GM04504 (cell line): ENCODE data around the gene HAAO.

Experiments
- DNase-seq: peaks from one replicate; pipeline ENCODE4 v3.0.0-alpha.2; 2012; ENCODE audit warnings: low read depth

Gene HAAO

DNA sequence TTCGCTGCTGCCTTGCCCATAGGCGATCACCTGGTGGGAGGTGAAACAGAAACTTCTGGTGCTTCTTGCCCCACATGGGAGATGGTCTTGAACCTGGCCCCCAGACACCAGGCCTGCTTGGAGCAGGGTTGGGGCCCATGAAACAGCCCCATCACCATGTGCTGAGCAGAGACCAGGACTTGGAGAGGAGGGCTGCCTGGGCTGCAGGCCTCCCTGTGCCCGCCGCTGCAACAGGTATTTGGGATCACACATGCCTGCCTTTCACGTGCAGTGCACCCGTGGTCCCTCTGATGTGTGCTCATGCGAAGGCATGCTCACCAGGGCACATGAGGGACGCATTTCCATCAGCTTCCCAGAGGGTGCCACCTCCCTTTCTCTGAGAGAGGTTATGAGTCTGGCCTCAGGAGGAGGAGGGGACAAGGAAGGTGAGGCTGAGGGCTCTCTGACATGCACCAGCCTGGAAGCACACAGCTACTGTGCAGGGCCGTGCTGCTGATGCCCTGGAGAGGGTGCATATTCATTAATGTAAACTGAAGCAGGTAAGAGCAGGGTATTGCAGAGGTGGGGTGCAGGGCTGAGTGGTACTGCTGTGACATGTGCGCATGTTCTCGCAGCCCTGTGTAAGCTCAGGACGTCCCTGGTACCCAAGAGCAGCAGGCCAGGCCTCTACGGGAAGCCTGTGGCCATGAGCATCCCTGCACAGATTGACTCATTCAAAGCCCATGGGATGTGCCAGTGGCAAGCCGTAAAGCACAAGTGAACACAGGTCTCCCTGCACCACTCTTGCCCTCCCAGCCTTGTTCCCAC, 24.3 kb downstream of the HAAO start:
- DNase-seq = no peak

DNA sequence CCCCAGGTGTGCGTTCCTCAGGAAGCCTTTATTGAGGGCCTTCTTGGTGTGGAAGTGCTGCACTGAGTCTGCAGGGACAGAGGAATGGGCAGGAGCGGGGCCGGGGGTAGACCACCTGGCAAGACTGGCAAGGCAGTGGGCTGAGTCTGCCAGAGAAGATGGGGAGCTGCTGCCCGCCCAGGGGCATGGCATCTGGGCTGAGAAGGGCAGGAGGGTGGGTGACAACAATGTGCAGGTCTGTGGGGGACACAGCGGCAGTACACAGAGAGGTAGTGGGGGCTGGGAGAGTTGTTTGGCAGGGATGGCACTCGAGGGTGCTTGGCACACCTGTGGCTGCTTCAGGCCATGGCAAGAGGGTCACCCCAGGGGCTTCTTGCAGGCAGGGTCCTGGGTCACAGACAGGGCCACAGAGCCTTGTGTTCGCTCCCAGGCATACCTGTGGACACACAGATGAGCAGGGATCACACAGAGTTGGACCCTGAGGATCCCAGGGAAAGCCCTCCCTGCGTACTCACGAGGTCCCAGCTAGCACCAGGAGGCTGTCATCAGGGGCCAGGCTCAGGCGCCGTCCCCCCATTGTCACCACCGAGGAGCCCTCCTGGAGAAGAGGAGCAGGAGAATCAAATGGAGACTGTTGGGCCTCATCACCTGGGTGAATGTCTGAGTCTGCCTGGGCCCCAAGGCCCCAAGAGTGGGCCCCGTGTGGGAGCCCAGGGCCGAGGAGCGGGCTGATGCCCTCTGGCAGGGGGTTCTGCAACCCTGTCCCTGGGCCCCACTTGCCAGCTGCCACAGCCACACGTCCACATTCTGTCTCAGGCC, 25.1 kb downstream of the HAAO start:
- no peak for DNase-seq

DNA sequence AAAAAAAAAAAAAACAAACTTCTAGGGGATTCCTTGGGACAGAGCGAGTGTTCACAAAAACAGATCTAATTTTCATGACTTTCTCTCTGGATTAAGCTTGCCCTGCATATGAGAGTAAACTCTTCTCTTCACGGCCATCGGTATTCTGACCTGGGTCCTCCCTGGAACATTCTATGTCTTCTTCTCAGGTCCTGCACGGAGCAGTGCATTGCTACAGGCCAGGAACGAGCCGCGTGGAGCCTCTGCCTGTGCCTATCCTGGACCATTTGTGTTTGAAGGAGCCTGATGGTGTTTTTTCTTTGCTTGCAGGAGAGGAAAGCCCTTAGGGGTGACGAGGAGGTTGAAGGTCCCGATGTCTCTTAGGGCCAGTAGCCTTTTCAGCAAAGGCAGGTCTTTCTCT, 26.7 kb downstream of the HAAO start:
- no peak for DNase-seq

DNA sequence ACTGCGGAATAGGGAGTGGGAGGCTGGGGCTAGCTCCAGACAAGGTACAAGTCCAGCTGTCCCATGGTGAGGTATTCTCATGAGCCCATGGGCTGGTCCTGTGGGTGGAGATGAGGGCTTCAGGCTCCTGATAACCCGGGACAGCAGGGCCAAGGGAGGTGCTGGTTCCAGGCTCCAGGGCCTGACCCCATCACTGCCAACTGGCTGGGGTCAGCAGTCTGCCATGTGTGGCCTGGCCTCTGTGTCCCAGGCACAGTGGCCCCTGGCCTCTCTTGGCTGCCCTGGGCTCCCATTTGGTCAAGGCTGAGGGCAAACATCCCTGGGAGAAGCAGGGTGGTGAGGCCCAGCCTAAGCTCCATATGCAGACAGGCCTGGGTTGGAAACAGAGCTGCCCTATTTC, 27.5 kb downstream of the HAAO start:
- DNase-seq = no peak

DNA sequence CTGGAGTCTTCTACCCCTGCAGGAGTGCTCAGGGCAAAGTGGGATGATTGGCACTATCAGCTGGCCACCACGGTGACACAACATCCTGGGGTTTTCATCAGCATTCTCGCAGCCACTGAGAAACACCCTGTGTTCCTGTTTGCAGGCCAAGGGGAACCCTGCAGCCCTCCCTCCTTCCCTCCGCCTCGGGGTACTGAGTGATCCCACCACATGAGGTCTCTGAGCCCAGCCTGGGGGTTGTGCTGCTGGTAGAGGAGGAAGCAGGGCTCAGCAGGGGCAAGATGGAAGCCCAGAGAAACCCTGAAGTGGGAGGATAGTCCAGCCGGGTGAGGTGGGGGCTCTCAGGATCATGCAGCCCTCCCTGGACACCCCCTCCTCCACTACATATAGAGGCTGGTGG, 28.3 kb downstream of the HAAO start, which contains the start of gene OXER1:
OXER1 (minus strand) TSS at position 40 of the 400 bp plus-strand sequence. CDS start 73 bp downstream, outside the sequence.
- no peak for DNase-seq

DNA sequence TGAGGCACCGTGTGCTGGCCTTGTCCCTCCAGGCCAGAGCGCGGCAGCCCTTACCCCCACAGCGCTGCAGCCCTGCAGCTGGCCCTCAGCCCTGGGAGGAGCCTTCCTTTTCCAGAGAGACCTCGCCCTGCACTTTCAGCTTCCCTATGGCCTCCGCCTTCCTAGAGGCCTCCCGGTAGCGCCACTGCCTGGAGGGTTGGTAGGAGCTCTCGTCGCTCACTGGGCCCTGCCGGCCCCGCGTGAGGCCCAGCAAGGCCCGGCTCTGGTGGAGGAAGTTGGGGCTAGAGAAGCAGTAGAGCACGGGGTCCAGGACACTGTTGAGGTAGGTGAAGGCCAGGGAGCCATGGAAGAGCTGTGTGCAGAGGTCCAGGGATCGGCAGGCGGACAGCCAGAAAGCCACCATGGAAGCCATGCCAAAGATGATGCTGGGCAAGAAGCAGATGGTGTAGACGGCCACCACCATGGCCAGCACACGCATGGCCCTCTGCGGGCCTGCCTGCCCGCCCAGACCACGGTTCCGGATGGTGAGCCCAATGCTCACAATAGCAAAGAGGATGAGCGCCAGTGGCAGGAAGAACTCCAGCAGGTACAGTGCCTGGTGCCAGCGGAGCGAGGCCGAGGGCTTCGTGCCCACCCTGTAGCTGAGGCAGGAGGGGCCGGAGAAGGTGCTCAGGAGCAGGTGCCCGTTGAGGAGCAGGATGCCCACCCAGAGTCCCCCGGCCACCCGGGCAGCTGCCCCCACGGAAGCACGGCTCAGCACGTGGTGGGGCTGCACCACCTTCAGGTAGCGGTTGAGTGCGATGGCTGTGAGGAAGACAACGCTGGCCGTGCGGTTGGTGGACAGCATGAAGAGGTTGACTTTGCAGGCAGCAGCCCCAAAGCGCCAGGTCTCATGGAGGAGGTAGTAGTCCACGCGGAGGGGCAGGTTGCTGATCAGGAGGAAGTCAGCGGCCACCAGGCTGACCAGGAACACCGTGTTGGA, 29.3 kb downstream of the HAAO start:
- DNase-seq = no peak

DNA sequence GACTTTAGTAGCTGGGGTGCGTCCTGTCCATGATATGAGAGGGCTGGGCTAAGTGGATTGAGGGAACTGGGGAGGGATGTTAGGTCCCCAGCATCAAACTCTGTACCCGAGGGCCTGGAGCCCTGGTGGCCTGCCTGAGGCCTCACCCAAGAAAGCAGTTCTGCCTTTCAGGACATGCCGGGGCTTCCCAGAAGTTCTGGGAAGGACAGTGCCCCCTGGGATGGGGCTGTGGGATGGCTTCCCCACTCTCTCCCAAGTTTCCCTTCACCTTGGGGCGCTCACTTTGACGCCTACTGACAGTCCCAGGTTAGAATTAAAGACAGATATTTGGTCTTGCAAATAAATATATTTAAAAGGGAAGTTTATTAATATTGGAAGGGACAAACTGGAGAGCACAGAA, 30.2 kb downstream of the HAAO start:
- DNase-seq = no peak

DNA sequence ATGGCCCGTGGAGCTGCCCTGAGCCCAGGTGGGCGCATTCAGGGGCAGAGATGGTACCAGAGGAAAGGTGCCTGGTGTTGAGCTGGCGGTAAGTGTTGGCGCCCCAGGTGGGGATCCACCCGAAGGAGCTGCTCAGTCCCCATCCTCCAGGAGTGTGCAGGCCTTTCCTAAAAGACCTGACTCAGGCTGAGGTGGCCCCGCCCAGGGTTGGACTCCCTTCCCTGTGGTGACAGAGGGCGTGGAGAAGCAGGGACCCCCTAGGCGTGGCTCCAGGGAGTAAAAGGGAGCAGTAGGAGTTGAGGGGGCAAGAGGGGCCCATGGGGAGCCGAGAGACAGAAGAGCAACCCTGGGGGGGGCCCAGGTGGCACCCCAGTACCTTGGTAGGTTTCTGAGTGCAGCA, 30.8 kb downstream of the HAAO start:
- no peak for DNase-seq

DNA sequence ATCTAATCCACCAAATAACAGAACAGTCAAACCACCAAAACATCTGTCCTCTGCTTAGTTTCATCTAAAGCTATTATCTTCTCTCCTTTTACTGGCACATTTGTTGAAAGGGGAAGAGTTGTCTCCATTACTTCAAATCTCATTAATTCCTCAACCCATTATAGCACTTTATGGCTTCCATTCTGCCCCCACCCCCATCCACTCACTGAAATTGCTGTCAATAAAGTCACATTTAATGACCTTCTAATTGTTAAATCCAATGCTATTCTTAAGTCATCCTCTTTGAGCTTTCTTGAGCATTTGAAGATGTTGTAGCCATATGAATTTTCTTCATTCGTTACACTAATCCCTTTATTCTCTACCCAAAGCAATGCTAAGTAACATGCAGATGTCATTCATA, 33.6 kb downstream of the HAAO start:
- DNase-seq = no peak

DNA sequence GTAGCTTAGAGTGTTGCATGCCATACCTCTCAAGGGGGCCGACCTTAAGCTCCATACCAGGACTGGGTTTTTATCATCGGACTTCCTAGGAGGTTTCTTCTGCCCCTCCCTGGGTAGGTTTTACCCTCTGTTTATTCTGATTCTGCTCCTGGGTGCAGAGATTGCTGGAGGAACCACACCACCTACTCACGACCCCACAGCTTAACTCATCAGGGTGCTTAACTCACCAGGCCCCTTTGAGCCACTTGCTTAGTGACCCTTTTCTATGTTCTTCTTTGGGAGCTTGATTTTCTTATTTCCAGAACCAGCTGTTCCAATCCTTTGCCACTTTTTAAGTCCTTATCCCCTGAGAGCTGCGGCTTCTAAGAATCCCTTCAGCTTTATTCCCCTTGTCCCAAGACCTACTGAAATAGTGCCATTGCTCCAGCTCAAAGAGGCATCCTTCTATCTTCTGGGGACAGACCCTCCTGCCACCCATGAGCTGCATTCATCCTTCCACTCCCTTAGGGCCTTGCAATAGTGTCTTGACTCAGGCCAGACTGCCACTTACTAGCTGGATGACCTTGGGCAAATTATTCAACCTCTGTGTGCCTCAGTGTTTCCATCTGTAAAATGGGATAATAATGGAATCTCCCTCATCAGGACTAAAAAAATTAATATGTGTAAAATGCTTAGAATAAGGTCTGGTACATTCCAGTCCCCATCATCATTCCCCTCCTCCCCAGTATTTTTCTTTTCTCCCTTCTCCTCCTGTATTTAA, 34.2 kb downstream of the HAAO start:
- DNase-seq = no peak

DNA sequence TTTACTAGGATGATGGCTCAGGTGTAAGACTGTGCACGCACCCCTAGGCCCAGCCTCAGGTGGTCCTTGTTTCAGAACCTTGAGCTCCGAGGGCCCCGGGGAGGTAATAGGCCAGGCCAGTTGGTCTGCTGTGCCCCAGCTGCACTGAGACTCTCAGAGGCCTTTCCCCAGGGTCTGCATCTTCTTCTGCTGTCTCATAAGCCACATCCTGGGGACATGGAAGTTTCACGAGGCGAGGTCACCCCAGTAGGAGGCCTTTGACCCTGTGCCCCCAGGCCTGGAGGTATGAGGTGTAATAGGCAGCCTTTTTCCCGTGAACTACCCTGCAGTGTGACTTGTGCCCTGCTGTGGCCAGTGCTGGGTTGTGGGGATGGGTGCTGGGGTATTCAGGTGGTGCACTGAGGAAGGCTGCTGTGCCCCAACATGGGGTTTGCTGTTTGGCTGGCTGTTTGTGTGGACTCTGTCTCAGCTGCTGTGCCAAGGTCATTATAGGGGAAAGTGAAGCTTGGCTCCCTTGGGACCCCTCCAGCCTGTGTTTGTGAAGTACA, 35.3 kb downstream of the HAAO start:
- no peak for DNase-seq

DNA sequence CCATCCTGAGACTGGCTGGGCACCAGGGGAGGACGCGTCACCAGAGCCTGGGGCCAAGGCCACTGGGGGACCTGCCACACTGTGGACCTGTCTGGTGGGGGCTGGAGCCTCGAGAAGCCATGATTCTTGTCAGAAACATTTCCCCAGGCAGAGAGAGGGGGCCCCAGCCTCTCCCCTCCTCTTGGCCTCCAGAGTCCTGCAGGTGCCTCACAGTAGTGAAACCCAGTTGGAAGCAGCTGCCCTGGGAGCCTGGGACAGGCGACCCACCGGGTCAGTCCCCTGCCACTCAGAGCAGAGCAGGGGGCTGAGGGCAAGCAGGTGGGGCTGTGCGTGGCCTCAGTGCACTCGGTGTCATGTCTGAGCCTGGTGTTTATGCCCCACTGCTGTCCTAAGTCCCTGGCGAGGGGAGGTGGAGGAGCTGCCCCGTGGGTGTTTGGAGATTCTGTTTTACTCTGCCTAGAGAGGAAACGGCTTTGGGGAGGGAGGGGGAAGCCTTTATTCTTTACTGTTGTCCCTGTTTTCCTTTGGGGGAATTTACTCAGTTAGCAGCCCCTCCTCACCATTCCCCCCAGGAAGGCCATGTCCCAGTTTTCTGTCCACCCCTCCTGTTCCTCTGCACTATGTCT, 36.1 kb downstream of the HAAO start:
- no peak for DNase-seq

DNA sequence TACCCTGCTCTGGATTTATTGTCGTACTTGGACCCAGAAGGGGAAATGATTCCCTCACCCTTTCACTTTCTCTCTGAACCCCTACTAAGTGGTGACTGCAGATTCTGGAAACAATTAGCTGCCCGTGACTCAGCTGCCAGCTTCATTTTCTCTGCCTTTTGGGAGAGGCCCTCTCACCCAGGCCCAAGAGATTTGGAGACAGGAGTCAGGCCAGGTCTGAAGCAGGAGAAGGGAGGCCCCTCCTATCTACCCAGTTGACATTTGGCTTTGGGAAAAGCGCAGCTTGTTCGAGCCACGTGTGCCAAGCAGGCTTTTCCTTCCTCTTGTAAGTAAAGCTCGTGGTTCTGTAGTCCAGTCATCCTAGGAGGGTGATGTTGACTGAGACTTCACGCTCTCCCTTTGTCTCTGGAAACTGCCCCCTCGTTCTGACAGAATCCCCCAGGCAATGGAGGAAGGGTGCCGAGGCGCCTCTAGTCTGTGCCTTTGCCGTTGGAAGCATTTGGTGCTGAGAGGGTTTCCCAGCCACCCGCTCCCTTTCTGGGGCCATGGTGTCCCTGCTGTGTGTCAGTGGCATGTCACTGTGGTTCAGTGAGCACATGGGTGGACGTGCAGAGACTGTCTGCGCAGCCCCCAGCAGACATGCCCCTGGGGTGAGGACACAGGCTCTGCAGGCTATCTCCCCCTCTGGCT, 37.0 kb downstream of the HAAO start:
- peak; percentile 32 for DNase-seq

DNA sequence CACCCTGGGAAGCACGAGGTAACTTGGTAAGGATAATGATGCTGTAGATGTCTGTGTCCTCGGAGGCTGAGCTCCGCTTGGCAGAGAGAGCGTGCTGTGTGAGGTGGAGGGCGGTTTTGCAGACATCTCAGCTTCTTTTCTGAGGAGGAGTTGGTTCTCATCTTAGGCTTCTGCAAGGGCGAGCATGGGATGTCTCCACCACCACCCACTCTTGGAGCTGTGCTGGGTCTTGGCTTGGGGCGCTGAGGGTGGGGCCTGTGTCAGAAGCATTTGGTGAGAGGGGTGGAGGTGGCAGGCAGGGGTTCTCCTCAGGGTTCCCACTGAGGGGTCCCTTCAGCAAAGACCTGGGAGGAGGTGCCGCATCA, 37.6 kb downstream of the HAAO start:
- DNase-seq = no peak

DNA sequence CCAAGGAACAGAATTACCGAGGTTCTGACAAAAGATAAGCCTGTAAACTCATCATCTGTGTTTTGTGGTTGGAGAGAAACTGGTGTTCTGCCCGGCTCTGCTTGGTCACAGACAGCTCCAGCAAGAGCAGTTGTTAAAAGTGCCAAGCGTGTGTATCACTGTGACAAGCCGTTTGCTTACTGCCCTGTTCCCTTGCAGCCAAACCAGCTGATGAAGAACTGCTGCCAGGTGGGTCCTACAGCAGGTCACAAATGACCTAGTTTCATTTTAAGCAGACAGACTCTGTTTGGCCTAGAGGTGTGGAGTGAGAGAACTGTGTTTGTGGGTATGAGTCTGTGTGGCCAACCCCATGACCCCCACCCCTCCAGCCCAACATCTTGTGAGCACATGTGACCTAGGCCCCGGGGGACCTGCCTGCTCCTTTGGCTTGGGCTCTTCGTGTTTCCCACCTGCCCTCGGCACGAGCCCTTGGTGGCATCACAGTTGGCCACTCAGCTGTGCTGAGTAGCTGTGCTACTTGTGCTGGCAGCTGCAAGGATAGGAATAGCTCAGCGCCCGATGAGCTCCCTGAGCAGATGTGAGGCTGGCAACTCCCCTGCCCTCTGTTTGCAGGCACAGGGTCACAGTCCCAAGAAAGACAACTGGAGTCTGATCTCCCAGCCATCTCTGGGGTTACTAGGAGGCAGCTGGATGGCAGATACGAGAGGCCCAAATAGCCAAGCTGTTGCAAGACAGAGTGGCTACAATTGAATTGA, 38.2 kb downstream of the HAAO start:
- DNase-seq = no peak

DNA sequence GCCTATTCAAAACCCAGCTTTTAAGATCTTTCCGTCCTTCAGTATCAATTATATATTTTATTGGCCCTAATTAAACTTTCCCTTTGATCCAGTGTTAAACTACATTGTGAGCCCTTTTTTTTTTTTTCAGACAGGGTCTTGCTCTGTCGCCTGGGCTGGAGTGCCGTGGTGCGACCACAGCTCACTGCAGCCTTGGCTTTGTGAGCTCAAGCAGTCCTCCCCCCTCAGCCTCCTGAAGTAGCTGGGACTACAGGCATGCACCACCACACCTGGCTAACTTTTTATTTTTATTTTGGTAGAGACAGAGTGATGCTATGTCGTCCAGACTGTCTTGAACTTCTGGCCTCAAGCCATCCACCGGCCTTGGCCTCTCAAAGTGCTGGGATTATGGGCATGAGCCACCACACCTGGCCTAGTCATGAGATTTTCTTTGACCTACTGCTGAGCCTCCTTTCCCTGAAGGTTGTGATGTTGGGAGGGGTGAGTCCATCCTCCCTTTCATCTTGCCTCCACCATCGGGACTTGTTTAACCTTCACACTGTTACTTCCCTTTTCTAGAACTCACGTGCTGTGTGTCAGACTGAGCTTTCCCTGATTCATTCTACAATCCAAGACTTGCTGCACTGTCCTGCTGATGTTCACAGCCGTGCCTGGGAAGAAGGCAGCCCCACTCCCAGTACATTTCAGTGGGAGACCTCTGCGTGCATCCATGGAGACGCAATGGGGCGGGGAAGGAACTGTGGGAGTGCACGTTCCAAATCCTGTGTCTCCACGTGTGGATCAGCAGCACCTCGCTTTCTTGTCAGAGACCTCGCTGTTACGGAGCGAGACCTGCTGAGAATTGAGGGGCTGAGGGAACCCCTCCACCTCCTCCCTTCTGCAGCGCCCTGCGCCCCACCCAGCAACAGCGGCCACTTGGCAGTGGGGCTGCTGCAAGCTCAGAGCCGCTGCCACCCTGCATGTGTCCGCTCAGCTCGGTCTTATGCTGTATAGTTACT, 39.3 kb downstream of the HAAO start:
- no peak for DNase-seq

DNA sequence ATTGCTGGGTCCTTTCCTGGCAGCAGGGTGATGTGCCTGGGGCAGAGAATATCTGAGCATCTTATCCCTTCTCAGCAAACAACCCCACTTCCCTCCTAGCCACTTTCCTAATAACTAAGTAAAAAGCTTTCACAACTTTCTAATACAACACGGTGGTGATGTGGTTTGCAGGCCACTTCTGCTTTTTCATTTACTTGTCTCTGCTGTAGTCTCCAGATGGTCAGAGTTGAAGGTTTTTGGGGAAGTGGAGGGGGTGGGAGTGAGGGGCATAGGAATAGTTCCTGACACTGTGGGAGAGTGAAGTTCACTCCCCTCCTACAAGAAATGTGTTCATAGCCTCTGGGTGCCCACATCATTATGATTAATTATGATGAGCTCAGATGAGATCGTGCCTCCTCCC, 40.1 kb downstream of the HAAO start:
- DNase-seq = no peak

DNA sequence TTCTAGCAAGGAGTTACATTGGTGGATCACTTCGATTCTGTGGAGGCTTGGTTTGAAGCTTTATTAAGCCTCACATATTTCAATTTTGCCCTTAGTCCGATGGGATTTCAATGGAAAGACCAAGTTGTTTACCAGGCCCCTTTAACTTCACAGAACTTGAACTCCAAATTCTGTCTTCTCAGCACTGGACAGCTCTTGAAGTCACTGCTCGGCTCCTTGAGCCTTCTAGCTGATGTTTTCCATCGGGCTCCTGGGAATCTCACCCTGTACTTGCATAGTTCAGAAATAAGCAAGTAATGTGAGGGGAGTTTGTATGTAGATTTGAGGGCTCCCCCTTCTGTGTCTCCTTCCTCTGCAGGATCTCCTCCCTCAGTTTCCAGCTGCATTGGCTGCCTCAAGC, 43.5 kb downstream of the HAAO start:
- DNase-seq = no peak
